ENCODE data around the gene POLE.

GRCh38 chr12:132586929-132587328 is 100.2 kb downstream of the POLE start:
- no peak for TF ChIP-seq CTCF (IDR thresholded peaks at IDR 0.05)
- no peak for TF ChIP-seq POLR2A (IDR thresholded peaks at IDR 0.05)

Measured in heart left ventricle (tissue), 13 donors.